OCI-LY1 (cell line): Measurements from ENCODE around the gene MYO1G.

ENCODE experiments used
- H2AFZ ChIP-seq: fragments of 200-600 bp; sonication (generic), shearing (Covaris generic); 2 replicates; pipeline ENCODE4 v1.6.0; 2014; ENCODE audit warnings: antibody characterized with exemption, mild to moderate bottlenecking, low read length
- H3F3A ChIP-seq: fragments of 200-600 bp; sonication (generic), shearing (Covaris generic); 2 replicates; pipeline ENCODE4 v1.6.0; 2014; ENCODE audit warnings: mild to moderate bottlenecking, antibody characterized with exemption, low read length, moderate library complexity; ENCODE audit not compliant: insufficient read depth
- H3K27ac ChIP-seq: fragments of 200-600 bp; sonication (generic); 2 replicates; pipeline ENCODE4 v1.5.1; 2014; ENCODE audit warnings: low read length, mixed run types, mild to moderate bottlenecking, low read depth; ENCODE audit not compliant: poor library complexity, severe bottlenecking
- H3K27me3 ChIP-seq: fragments of 200-600 bp; sonication (generic); 2 replicates; pipeline ENCODE4 v1.6.0; 2014; ENCODE audit warnings: antibody characterized with exemption, mild to moderate bottlenecking, low read length, moderate library complexity; ENCODE audit not compliant: insufficient read depth
- H3K36me3 ChIP-seq: fragments of 200-600 bp; sonication (generic); 2 replicates; pipeline ENCODE4 v1.6.1; 2014; ENCODE audit warnings: mild to moderate bottlenecking, antibody characterized with exemption, low read length, moderate library complexity, mixed read lengths; ENCODE audit not compliant: insufficient read depth
- H3K4me1 ChIP-seq: fragments of 200-600 bp; sonication (generic); 2 replicates; pipeline ENCODE4 v1.5.1; 2014; ENCODE audit warnings: mild to moderate bottlenecking, low read length, moderate library complexity; ENCODE audit not compliant: insufficient read depth, severe bottlenecking
- H3K4me2 ChIP-seq: fragments of 200-600 bp; sonication (generic), shearing (Covaris generic); 2 replicates; pipeline ENCODE4 v1.6.1; 2014; ENCODE audit warnings: low read length
- H3K4me3 ChIP-seq: fragments of 200-600 bp; sonication (generic); 2 replicates; pipeline ENCODE4 v1.5.1; 2014; ENCODE audit warnings: low read length, low read depth, mild to moderate bottlenecking, mixed read lengths; ENCODE audit not compliant: poor library complexity, severe bottlenecking
- H3K79me2 ChIP-seq: fragments of 200-600 bp; shearing (Covaris generic); 2 replicates; pipeline ENCODE4 v1.6.1; 2016; ENCODE audit warnings: mixed run types, low read length, mixed read lengths; ENCODE audit not compliant: insufficient read depth
- H3K9ac ChIP-seq: fragments of 200-600 bp; sonication (generic), shearing (Covaris generic); 2 replicates; pipeline ENCODE4 v1.6.1; 2014; ENCODE audit warnings: mild to moderate bottlenecking, low read length, mixed read lengths
- H3K9me2 ChIP-seq: fragments of 200-600 bp; sonication (generic), shearing (Covaris generic); 2 replicates; pipeline ENCODE4 v1.6.1; 2014; ENCODE audit warnings: low read depth, mild to moderate bottlenecking, low read length, mixed read lengths
- H3K9me3 ChIP-seq: fragments of 200-600 bp; shearing (Covaris generic); 2 replicates; pipeline ENCODE4 v1.6.1; 2014; ENCODE audit warnings: low read length, mixed read lengths
- H4K20me1 ChIP-seq: fragments of 200-600 bp; sonication (generic), shearing (Covaris generic); 2 replicates; pipeline ENCODE4 v1.6.0; 2016; ENCODE audit warnings: mild to moderate bottlenecking, low read length; ENCODE audit not compliant: insufficient read depth
- EZH2 ChIP-seq: fragments of 200-600 bp; sonication (generic), shearing (Covaris generic); IDR thresholded peaks from 2 replicates; pipeline ENCODE4 v1.8.0; 2017; ENCODE audit warnings: borderline replicate concordance, mixed run types, mild to moderate bottlenecking, antibody characterized with exemption, low read length, moderate library complexity, mixed read lengths
- TF ChIP-seq, protein P1 (sequence below): fragments of 200-600 bp; sonication (generic), shearing (Covaris generic); IDR thresholded peaks from 2 replicates; pipeline ENCODE4 v1.5.1; 2017; ENCODE audit warnings: mild to moderate bottlenecking, antibody characterized with exemption, low read length, moderate library complexity, mixed read lengths

MYO1G gene

DNA sequence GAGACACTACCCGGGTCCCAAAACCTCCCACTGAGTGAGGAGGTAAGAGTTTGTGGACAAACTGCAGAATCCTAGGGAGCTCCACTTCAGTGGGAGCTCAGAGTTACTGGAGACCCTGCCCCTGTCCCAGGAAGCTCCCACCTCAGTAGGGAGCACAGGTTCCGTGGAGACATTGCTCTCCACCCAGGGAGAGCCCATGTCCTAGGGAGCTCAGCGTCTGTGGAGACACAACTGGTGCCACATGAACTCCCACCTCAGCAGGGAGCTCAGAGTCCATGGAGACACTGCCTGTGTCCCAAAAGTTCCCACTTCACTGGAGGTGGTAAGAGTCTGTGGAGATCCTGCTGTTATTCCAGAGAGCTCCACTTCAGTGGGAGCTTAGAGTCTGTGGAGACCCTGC is 6.3 kb downstream of the MYO1G start:
- Histone ChIP-seq H3K4me2 (no peak overlapping the region), H3K9me2 (no peaks in the 10 kb centered on the region), H2AFZ (no peak overlapping the region), H3K4me1 (peaks cover 25% of the 10 kb centered on the region), H3K9ac (no peak overlapping the region), H3K36me3 (peaks cover 25% of the 10 kb centered on the region; the same call in 1 of the 2 replicates), H3K4me3 (no peak overlapping the region), H4K20me1 (no peaks in the 10 kb centered on the region), H3K79me2 (no peaks in the 10 kb centered on the region), H3K9me3 (no peaks in the 10 kb centered on the region), H3F3A (no peaks in the 10 kb centered on the region), H3K27ac (no peak overlapping the region), H3K27me3 (no peaks in the 10 kb centered on the region)
- TF ChIP-seq EZH2: no peak
- TF ChIP-seq, protein P1, sequence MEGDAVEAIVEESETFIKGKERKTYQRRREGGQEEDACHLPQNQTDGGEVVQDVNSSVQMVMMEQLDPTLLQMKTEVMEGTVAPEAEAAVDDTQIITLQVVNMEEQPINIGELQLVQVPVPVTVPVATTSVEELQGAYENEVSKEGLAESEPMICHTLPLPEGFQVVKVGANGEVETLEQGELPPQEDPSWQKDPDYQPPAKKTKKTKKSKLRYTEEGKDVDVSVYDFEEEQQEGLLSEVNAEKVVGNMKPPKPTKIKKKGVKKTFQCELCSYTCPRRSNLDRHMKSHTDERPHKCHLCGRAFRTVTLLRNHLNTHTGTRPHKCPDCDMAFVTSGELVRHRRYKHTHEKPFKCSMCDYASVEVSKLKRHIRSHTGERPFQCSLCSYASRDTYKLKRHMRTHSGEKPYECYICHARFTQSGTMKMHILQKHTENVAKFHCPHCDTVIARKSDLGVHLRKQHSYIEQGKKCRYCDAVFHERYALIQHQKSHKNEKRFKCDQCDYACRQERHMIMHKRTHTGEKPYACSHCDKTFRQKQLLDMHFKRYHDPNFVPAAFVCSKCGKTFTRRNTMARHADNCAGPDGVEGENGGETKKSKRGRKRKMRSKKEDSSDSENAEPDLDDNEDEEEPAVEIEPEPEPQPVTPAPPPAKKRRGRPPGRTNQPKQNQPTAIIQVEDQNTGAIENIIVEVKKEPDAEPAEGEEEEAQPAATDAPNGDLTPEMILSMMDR: no peak

DNA sequence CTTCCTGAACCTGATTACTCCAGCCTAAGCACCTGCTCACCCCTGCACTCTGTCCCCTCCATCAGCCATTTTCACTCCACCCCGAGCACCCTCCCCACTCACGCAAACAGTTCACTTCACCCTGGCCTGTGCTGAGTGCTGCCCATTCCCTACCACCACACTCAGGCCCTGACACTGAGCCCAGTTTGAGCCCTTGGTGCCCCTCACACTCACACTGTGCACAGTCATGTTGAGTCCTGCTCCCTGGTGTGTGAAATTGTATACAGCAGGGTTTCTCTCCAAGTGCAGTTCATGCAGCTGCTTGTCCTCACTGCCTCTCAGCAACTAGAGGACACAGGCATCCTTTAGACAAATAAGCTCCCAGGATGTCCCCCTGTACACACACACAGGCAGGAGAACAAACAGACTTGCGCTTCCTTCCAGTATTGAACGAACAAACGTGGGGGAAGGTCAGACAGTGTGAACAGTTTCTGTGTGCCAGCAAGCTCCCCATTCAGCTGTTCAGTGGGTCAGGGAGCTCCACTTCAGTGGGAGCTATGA is 6.8 kb downstream of the MYO1G start:
- Histone ChIP-seq H3F3A (no peaks in the 10 kb centered on the region), H3K79me2 (no peaks in the 10 kb centered on the region), H3K36me3 (peaks cover 23% of the 10 kb centered on the region; the same call in 1 of the 2 replicates), H3K9me3 (no peaks in the 10 kb centered on the region), H3K4me3 (no peak overlapping the region), H2AFZ (no peak overlapping the region), H3K4me2 (no peak overlapping the region), H3K27me3 (no peaks in the 10 kb centered on the region), H3K9ac (no peak overlapping the region), H3K27ac (no peak overlapping the region), H3K4me1 (peaks cover 25% of the 10 kb centered on the region), H3K9me2 (no peaks in the 10 kb centered on the region), H4K20me1 (no peaks in the 10 kb centered on the region)
- no peak for TF ChIP-seq EZH2
- TF ChIP-seq, protein P1: no peak

DNA sequence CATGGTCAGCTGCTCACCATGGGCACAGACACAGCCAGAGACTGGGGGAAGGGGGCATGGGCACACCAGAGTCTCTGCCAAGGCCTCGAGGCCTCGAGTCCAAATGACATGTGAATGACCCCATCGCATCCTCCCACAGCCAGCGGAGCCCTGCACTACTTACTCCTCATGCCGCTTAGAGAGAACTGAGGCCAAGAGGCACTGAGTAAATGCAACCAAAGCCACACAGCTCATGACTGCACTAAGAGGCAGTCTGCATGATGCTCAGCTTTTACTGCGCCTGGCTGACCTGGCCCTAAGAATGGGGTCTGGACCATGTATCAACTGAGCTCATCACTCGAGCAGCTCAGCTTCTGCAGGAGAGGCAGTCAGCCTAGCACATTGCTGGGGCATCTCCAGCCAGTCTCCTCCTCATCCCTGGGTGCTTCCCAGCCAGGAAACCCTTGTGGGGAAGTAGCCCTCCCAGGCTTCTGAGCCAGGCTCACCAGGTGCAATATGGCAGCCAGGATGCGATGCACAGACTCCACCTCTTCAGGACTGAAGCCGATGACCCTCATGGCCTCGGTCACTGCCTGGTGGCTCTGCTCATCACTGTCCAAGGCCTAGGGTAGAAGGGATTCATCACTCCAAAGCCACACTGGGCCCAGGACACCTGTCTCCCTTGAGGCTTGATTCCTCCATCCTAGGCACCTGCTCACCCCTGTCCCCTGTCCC is 7.5 kb downstream of the MYO1G start:
- H3F3A ChIP-seq: no peaks in the 10 kb centered on the region
- peaks cover 20% of the 10 kb centered on the region; the same call in 1 of the 2 replicates for H3K36me3 ChIP-seq
- H3K4me3 ChIP-seq: no peak overlapping the region
- H3K79me2 ChIP-seq: no peaks in the 10 kb centered on the region
- H3K9me2 ChIP-seq: no peaks in the 10 kb centered on the region
- H3K27ac ChIP-seq: no peak overlapping the region
- no peaks in the 10 kb centered on the region for H4K20me1 ChIP-seq
- TF ChIP-seq, protein P1: no peak
- TF ChIP-seq EZH2: no peak
- peaks cover 22% of the 10 kb centered on the region for H3K4me1 ChIP-seq
- H3K4me2 ChIP-seq: no peak overlapping the region
- H3K9ac ChIP-seq: no peak overlapping the region
- H3K27me3 ChIP-seq: no peaks in the 10 kb centered on the region
- no peak overlapping the region for H2AFZ ChIP-seq
- H3K9me3 ChIP-seq: no peaks in the 10 kb centered on the region
